OCI-LY3 (cell line): ENCODE measurements around the gene PICK1.

Source experiments
- CTCF ChIP-seq: fragments of 200-600, 300-600 bp; sonication (generic); IDR thresholded peaks from 2 replicates; pipeline ENCODE4 v1.5.1; 2014; ENCODE audit warnings: antibody characterized with exemption, low read length, low read depth
- EZH2phosphoT487 ChIP-seq: fragments of 200-600 bp; shearing (Covaris generic); IDR thresholded peaks from 2 replicates; pipeline ENCODE4 v1.6.1; 2018; ENCODE audit warnings: antibody characterized with exemption, mixed run types, low read depth

GRCh38 chr22:38074181-38075104, 17.2 kb downstream of the PICK1 start:
- TF ChIP-seq CTCF (no peak), EZH2phosphoT487 (no peak)
